Stimulated activated naive CD8-positive, alpha-beta T cell treated with anti-CD3 and anti-CD28 coated beads, Interleukin-15, amount 100 ng/mL, for 72 hours (primary cell): ENCODE results near the gene DHRS13.
A peak's percentile ranks its signal among the peaks of the same experiment; 100 is the strongest.
"Not testable (repeated sequence)": the region's sequence is repeated elsewhere in the genome, so short reads cannot be mapped to it uniquely, and the experiment has no call there.

Experiments used
- ATAC-seq: fragments of 150-1000 bp; cut with Tn5 transposase; 2 replicates; pipeline ENCODE4 v1.10.0; 2021; ENCODE audit warnings: mild to moderate bottlenecking, moderate library complexity
- DNase-seq, 2 donors: peaks; one replicate each; pipeline ENCODE4 v3.0.0; 2021 to 2022
- H3K27ac Mint-ChIP-seq, 2 donors: one replicate each; pipeline ENCODE4 v1.8.0; 2022; ENCODE audit warnings: mild to moderate bottlenecking in 2 of 2, mixed read lengths in 2 of 2, moderate library complexity in 2 of 2
- H3K27me3 Mint-ChIP-seq: one replicate; pipeline ENCODE4 v1.8.0; 2022; ENCODE audit warnings: mixed read lengths
- H3K4me1 Mint-ChIP-seq: one replicate; pipeline ENCODE4 v1.8.0; 2022; ENCODE audit warnings: mild to moderate bottlenecking, mixed read lengths
- H3K4me3 Mint-ChIP-seq, 2 donors: one replicate each; pipeline ENCODE4 v1.8.0; 2022; ENCODE audit warnings: mild to moderate bottlenecking in 2 of 2, mixed read lengths in 2 of 2, moderate library complexity in 1 of 2
- H3K9me3 Mint-ChIP-seq, 2 donors: one replicate each; pipeline ENCODE4 v1.8.0; 2022; ENCODE audit warnings: mixed read lengths in 2 of 2

The DHRS13 gene

DNA sequence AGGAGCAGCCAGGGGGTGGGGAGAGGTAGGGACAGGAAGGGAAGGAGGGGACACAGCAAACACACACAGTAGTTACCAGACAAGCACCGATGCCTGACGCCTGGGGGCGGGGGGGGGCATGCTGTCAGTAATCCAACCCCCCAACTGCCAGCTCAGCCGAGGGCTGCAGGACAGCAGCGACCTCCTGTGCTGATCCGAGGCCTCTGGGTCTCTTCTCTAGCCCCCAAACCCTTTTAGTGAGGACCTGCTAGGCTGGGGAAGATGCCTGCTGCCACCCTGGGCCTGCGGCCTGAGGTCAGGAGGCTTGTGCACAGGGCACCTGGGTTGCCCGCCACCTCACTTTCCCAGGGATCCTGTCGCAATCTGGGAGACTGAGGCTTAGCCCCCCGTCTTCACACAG lies 16.9 kb downstream of the DHRS13 start:
- ATAC-seq (no peak), DNase-seq (no peak)
- Mint-ChIP-seq H3K9me3 (no peaks in the 10 kb centered on the region), H3K27me3 (no peaks in the 10 kb centered on the region), H3K4me3 (no peak overlapping the region), H3K27ac (no peak overlapping the region), H3K4me1 (peaks cover 51% of the 10 kb centered on the region)

DNA sequence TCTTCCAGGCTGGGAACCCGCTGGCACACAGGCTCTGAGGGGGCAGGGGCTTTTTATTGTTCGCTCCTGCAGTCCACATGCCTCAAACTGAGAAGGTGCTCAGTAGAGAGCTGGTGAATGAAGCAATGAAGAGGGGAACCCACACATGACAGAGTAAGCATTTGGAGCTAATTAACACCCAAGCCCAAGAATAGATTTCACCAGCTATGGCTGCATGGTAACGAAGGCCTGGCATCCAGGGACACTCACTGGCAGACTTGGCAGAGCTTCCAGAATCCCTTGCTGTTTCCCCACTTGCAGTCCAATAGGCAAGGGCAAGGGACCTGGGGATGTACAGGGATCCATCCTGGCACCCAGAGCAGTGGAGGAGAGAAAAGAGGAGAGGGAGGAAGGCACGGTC lies 17.5 kb downstream of the DHRS13 start:
- Mint-ChIP-seq H3K27ac (no peak overlapping the region), H3K4me3 (no peak overlapping the region), H3K9me3 (no peaks in the 10 kb centered on the region), H3K4me1 (peaks cover 45% of the 10 kb centered on the region), H3K27me3 (no peaks in the 10 kb centered on the region)
- no peak for ATAC-seq
- DNase-seq, result no peak

DNA sequence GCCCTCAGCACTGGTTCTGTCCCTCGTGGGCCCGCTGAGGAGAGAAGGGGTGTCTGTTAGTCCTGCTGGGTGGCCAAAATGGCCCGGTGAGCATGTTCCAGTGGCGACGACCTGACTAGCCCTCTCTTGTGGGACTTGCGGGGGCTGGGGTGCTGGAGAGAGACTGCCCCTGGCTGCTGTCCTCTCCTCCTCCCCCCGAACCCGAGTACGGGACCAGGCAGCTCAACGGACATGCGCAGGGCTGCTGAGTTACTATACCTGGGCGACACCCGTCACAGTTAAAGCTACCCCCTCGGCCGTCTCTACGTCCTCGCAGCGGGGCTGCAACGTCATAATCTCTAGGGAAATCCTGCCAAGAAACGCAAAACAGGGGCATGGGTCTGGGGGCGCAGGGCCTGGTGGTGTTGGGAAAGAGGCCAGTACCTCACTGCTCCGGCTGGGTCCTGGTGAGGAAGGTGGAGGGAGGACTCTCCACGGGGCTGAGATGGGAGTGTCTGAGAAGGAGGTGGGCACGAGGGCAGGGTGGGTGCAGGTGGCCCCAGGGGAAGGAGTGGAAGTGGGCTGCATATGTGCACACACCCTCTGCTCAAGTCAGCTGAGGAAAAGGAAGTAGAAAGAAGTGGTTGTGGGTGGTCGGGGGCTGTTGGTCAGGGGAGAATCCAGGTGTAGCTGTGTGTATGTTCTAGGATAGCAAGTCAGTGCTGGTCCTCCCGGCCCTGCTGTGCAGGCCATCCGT lies 18.7 kb downstream of the DHRS13 start:
- Mint-ChIP-seq H3K4me3 (no peak overlapping the region), H3K27me3 (no peaks in the 10 kb centered on the region), H3K9me3 (no peaks in the 10 kb centered on the region), H3K4me1 (peaks cover 36% of the 10 kb centered on the region), H3K27ac (peak overlapping the region in 1 of 2 donors; percentile 56)
- ATAC-seq, result no peak
- no peak for DNase-seq

DNA sequence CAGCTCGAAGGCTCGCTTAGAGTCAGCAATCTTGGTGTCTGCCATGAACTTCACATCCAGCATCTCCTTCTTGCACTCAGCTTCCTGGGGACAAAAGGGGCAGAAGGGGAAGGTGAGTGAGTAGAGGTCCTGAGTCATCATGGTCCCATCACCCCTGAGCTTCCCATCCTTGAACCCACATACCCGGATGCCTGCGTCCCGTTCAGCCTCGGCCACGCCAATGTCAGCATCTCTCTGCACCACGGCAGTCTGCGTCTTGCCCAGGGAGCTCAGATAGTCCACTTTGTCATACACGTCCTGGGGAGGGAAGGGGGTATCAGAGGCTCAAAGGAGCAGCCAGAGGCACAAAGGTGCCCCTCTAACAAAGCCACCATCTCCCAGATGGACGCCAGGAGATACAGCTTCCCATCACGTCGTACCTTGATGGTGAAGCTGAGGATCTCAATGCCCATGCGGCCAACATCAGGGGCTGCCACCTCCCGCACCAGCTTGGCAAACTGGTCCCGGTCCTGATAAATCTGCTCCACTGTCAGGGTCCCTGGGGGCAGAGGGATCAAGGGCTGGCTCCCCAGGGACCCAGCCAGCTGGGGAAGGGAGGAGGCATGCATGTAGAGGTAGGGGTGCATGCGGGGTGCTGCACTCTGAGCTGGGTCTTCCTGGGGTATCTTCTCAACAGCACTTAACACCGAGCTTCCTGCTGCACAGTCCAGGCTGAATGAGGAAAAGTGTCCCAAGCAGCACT lies 20.6 kb downstream of the DHRS13 start:
- Mint-ChIP-seq H3K4me3 (no peak overlapping the region), H3K4me1 (peaks cover 36% of the 10 kb centered on the region), H3K9me3 (no peaks in the 10 kb centered on the region), H3K27ac (no peak overlapping the region), H3K27me3 (no peaks in the 10 kb centered on the region)
- DNase-seq, result no peak
- no peak for ATAC-seq

DNA sequence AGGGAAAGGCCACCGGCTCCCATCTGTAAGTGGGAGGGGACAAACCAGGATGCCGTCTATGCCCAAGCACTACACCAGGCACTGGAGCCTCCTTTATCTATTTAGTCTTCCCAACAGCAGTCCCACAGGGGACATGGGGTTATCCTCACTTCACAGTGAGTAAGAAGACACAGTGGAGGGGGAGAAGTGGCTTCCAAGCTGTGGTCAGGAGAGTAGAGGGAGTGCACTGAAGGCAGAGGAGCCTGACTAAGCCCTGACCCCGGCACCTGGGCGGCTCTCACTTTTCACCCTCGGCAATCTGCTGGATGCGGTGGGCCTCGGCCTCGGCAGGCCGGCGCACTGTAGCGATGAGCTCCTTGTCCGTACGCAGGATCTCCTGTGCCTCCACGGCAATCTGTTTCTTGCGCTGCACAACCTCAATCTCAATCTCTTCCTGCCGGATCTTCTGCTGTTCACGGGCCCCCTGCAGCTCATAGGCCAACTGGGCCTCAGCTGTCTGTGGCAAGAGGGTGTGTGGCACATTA lies 21.3 kb downstream of the DHRS13 start:
- no peak overlapping the region for H3K4me3 Mint-ChIP-seq
- ATAC-seq, result no peak

DNA sequence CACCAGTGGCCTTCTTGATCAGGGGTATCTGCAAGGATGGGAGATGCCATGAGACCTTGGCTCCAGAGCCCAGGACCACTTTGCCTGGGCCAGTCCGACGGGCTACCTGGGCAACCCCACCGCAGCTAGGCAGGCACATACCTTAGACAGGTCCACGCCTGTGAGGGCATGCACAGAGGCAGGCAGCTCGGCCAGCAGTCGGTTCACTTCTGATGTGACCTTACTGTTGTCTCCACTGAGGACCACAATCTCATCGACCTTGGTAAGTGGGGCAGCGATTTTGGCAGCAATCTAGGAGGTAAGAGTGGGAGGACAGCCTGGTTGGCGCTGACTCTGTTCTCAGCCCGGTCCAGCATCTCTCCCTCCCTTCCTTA lies 22.3 kb downstream of the DHRS13 start:
- Mint-ChIP-seq H3K27me3 (no peaks in the 10 kb centered on the region), H3K27ac (no peak overlapping the region), H3K4me3 (no peak overlapping the region), H3K9me3 (no peaks in the 10 kb centered on the region), H3K4me1 (peaks cover 46% of the 10 kb centered on the region)
- no peak for DNase-seq
- no peak for ATAC-seq

More for the DNA sequence above, 21.3 kb downstream of the DHRS13 start:
- no peaks in the 10 kb centered on the region for H3K27me3 Mint-ChIP-seq
- H3K27ac Mint-ChIP-seq, result no peak overlapping the region
- DNase-seq, result no peak
- H3K9me3 Mint-ChIP-seq, result no peaks in the 10 kb centered on the region
- peaks cover 43% of the 10 kb centered on the region for H3K4me1 Mint-ChIP-seq

DNA sequence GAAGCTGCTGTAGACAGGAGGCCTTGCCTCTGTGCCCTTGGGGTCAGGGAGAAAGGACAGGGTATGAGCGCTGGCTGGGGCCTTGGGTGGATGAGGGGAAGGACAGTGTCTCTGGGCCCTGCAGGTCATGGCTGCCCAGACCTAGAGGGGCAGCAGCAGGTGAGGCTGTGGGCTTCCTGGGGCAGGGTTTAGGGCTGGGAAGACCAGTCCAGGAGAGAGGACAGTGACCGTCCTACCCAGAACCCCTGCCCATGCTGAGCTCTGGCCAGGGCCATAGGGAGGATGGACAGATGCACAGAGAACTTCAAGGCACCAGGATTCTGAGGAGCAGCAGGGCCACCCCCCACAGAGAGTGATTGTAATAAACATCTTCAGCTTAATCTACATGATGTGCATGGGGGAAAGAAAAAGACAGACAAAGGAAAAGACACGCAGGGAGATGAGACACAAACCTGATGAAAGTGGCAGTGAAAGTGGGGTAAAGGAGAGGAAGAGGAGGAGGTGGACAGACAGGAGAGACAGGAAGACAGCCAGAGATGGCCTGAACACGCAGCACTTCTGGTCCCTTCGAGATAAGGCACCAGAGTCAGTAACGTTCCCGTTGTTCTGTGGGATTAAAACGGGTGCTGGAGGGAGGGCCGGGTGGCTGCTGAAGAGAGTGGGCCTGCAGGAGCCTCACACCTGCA lies 22.9 kb downstream of the DHRS13 start:
- ATAC-seq (no peak), DNase-seq (no peak)
- H3K4me3 Mint-ChIP-seq, result no peak overlapping the region
- peak overlapping the region in 1 of 2 donors; percentile 28 for H3K27ac Mint-ChIP-seq
- no peaks in the 10 kb centered on the region for H3K9me3 Mint-ChIP-seq
- H3K27me3 Mint-ChIP-seq, result no peaks in the 10 kb centered on the region
- peaks cover 45% of the 10 kb centered on the region for H3K4me1 Mint-ChIP-seq

DNA sequence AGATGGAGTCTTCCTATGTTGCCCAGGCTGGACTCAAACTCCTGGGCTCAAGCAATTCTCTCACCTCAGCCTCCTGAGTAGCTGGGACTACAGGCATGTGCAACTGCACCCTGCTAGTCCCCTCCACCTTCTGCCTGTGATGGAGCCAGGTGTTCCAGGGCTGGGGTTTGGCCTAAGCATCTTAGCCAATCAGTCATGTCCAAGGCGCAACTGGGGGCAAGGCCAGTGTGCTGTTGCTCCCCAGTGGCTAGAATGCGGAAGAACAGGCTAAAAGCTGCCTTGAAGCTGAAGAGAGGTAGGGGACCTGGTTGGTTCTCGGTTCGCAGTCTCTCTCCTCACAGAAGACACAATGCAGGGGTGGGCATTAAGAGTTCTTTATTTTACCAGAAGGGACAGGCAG lies 23.9 kb downstream of the DHRS13 start:
- no peak overlapping the region for H3K27ac Mint-ChIP-seq
- peak in 1 of 2 donors; percentile 35 for DNase-seq
- peak; percentile 56 for ATAC-seq

DNA sequence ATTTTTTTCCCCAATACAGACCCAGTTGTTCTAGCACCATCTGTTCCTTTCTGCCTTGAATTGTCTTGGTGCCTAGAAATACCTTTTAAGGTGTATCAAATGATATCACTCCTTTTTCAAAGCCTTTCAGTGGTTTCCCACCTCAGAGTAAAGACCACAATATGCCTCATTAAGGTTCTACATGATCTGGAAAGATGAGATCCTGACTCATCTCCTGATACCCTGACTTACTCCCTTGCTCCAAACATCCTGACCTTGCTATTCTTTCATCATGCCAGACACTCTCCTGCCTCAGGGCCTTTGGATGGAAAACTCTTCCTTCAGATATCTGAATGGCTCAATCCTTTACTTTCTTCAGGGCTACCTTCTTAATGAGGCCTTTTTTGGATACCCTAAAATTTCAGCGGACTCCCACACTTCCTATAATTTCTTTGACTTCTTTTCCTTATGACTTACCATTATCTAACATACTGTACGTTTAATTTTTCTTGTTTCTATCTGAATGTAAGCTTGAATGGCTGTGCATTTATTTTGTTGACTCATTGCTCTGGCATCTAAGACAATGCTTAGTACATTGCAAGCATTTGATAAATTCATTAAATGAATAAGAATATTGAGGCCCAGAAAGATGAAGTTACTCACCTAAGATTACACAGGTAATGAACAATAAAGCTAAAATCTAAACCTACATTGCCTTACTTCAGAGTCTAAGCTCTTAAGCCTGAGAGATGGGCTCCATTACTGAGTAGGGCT lies 24.5 kb downstream of the DHRS13 start:
- DNase-seq, result no peak
- peak; percentile 62 for ATAC-seq
- H3K4me3 Mint-ChIP-seq, result peak overlapping the region; percentile 2 to 65

More for the DNA sequence above, 23.9 kb downstream of the DHRS13 start:
- Mint-ChIP-seq H3K4me3 (no peak overlapping the region), H3K27me3 (no peaks in the 10 kb centered on the region), H3K9me3 (no peaks in the 10 kb centered on the region), H3K4me1 (peaks cover 42% of the 10 kb centered on the region)

DNA sequence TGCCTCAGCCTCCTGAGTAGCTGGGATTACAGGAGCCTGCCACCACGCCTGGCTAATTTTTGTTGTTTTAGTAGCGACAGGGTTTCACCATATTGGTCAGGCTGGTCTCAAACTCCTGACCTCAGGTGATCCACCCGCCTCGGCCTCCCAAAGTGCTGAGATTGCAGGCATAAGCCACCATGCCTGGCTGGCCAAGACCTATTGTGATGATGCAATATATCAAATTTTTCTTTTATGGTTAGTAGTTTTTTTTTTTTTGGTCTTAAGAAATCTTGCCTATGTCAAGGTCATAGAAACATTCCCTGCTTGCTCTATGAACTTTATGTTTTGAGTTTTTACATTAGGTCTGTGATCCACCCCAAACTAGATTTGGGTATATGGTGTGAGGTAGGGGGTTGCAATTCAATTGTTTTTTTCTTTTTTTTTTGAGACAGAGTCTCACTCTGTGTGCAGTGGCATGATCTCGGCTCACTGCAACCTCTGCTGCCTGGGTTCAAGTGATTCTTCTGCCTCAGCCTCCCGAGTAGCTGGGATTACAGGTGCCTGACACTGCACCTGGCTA lies 25.6 kb downstream of the DHRS13 start:
- not testable (repeated sequence) for ATAC-seq

More for the DNA sequence above, 24.5 kb downstream of the DHRS13 start:
- H3K4me1 Mint-ChIP-seq, result peaks cover 43% of the 10 kb centered on the region
- peak overlapping the region in 1 of 2 donors; percentile 67 for H3K27ac Mint-ChIP-seq
- H3K27me3 Mint-ChIP-seq, result no peaks in the 10 kb centered on the region
- no peaks in the 10 kb centered on the region for H3K9me3 Mint-ChIP-seq

DNA sequence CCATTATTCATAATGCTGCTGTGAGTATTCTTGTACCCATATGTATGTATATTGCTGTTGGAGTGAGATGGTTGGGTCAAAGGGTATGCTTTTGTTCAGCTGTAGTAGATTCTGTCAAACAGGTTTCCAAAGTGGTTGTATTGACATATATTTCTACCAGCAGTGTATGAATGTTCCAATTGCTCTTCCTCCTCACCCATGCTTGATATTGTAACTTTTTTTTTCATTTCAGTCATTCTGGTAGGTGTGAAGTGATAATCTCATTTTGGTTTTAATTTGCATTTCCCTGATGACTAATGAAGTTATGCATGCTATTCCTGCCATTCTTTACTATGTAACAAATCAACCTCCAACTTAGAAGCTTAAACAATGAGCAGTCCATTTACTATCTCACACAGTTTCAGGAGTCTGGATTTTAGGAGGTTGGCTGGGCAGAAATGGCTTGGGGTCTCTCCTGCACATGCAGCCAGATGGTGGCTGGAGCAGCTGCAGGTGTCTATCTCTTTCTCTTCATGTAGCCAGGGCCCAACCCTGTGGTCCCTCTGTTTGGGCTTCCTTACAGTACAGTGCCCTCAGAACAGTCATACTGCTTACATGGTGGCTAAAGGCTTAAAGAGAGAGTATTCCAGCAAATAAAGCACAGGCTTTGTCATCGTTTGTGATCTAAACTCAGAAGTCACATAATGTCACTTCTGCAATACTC lies 26.9 kb downstream of the DHRS13 start:
- peaks cover 66% of the 10 kb centered on the region for H3K4me1 Mint-ChIP-seq
- H3K4me3 Mint-ChIP-seq, result peak overlapping the region; percentile 17 to 19
- no peaks in the 10 kb centered on the region for H3K9me3 Mint-ChIP-seq
- DNase-seq, result peak in 1 of 2 donors; percentile 47
- H3K27me3 Mint-ChIP-seq, result no peaks in the 10 kb centered on the region
- H3K27ac Mint-ChIP-seq, result peak overlapping the region in 1 of 2 donors; percentile 47
- ATAC-seq, result peak; percentile 83

More for the DNA sequence above, 25.6 kb downstream of the DHRS13 start:
- not testable (repeated sequence) for DNase-seq, H3K27me3 Mint-ChIP-seq, H3K9me3 Mint-ChIP-seq, H3K27ac Mint-ChIP-seq, H3K4me3 Mint-ChIP-seq
- peaks cover 54% of the 10 kb centered on the region for H3K4me1 Mint-ChIP-seq

DNA sequence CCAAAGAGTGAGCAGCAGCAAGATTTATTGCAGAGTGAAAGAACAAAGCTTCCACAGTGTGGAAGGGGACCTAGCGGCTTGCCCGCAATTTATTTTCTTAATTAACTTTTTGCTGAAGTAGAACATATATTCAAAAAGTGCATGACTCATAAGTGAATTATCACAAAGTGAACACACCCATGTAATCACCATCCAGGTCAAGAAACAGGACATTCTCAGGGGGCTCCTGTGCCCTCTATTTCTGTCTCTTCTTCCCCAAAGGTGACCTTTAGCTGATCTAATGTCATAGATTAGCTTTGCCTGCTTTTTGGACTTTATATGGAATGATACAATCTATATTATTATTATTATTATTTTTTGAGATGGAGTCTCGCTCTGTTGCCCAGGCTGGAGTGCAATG lies 28.1 kb downstream of the DHRS13 start:
- Mint-ChIP-seq H3K27me3 (no peaks in the 10 kb centered on the region), H3K4me1 (peaks cover 70% of the 10 kb centered on the region), H3K9me3 (no peaks in the 10 kb centered on the region), H3K4me3 (no peak overlapping the region), H3K27ac (no peak overlapping the region)
- no peak for ATAC-seq
- DNase-seq, result no peak

DNA sequence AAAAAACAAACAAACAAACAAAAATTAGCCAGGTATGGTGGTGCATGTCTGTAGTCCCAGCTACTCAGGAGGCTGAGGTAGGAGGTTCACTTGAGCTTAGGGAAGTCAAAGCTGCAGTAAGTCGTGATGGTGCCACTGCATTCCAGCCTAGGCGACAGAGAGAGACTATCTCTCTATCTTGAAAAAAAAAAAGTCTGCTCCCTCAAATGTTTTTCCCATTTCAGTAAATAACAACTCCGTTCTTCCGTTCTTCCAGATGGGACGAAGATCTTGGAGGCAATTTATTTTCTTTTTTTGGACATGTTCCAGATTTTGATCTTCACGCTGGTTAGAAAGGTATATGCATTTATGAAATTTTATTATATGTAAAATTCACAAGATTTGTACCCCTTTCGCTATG lies 29.0 kb downstream of the DHRS13 start:
- H3K27me3 Mint-ChIP-seq, result no peaks in the 10 kb centered on the region
- no peaks in the 10 kb centered on the region for H3K9me3 Mint-ChIP-seq
- no peak overlapping the region for H3K27ac Mint-ChIP-seq
- H3K4me3 Mint-ChIP-seq, result no peak overlapping the region
- peaks cover 65% of the 10 kb centered on the region for H3K4me1 Mint-ChIP-seq
- no peak for DNase-seq
- no peak for ATAC-seq

DNA sequence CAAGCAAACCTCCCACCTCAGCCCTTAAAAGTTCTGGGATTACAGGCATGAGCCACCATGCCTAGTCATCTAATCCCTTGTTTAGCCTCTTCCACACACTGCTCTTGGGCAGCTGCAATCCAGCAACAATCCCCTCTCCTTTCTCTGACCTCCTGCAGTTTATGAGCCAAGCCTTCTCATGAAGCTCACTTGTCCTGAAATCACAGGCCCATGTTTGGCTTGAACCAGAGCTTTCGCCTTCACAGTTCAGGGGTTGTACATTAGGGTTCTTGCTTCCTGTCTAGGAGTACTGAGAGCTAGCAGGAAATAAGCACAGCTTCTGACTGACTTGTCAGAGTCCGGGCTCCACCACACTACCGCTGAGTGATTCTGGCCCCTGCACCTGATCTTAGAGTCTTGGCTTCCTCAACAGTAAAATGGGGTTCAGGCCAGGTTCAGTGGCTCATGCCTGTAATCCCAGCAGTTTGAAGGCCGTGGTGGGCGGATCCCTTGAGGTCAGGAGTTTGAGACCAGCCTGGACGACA lies 31.8 kb downstream of the DHRS13 start:
- Mint-ChIP-seq H3K9me3 (no peaks in the 10 kb centered on the region), H3K27me3 (no peaks in the 10 kb centered on the region), H3K27ac (peak overlapping the region; percentile 85 to 97), H3K4me3 (peak overlapping the region in 1 of 2 donors; percentile 52), H3K4me1 (peaks cover 38% of the 10 kb centered on the region)
- ATAC-seq, result peak; percentile 96
- peak; percentile 50 to 66 for DNase-seq
